GM21786 (cell line): ENCODE data around the gene CDH20.

ENCODE experiments used
- ATAC-seq: cut with Tn5 transposase; IDR thresholded peaks from one replicate; pipeline ENCODE4 v1.9.1; 2021; ENCODE audit not compliant: unreplicated experiment

Gene CDH20

DNA sequence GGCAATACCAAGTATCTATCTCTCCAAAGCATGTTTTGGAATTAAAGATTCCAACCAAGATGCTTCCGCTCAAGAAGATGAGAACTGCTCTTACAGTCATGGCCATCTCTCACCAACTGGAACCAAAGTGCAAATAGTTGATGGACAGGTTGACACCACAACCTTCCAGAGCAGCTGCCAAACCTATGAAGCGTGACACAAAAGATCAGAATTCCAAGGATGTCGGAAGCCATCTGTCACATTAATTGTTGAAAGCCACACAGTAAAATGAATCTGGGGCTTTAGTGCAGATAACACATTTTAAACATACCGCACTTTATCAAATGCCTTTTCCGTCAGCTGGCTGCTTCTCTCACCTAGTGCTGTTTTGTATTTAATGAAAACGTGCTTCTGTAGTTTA is 195.7 kb downstream of the CDH20 start:
- no peak for ATAC-seq

- ATAC-seq: no peak
Measured at GRCh38 chr18:61530681-61531080, 197.5 kb downstream of the CDH20 start.

DNA sequence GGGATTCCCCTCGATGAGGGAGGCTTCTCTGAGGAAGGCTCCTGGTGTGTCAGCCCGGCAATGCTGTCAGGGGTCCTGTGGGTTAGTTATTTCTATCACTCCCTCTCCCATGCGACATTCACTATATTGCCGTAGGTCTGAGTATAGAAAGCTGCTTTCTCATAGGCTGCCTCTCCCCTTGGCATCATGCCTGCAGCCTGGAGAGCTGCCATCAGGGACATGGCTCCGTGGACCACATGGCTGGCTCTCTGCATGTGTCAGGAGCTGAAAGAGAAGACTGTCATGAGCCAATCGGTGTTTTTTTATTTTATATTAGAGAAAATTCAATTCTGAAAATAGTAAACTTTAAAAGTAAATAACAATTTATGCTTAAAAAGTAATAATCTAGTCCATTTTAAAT is 198.0 kb downstream of the CDH20 start:
- no peak for ATAC-seq

GRCh38 chr18:61531891-61532290 is 198.7 kb downstream of the CDH20 start:
- ATAC-seq: no peak

DNA sequence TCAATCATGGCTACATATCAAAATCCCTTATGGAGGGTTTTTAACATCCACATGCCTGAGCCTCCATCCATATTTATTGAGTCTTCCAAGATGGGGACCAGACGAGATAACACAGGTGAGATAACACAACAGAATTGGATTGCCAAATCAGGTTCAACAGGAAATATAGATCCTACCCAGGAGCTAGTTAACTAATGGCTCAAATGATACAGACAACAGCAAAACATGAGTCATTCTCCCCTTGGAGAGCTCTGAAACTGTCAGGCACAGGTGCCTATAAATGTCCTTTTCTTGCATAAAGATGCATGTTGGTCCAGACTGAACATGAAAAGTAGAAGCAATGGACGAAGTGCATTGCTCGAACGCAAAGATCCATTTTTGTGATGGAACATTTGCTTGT is 202.2 kb downstream of the CDH20 start:
- ATAC-seq: no peak

DNA sequence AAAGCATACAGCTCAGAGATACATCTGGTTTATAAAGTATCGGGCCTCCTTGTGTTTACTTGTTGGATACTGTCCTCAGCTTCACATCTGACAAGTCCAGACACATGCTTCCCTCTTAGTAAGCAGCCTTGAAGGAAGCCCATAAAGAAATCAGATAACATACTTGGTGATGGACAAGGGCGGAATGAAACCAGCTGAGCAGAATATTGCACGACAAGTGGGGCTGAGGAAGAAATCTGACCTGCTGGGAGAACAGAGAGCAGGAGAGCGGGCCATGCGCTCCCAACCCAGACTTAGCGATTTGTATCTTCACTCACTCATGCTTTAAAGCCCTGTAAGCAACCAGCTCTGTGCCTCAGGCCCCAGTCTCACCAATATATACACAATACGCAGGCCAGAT is 208.4 kb downstream of the CDH20 start:
- no peak for ATAC-seq

DNA sequence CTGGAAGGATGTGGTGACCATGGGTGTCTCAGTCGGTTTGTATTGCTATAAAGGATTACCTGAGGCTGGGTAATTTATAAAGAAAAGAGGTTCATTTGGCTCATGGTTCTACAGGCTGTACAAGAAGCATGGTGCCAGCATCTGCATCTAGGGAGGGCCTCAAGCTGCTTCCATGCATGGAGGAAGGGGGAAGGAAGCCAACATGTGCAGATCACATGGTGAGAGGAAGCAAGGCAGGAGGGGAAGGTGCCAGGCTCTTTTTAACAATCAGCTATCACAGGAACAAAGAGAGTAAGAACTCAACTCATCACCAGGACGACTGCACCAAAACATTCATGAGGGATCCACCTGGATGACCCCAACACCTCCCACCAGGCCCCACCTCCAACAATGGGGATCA is 209.4 kb downstream of the CDH20 start:
- ATAC-seq: no peak

DNA sequence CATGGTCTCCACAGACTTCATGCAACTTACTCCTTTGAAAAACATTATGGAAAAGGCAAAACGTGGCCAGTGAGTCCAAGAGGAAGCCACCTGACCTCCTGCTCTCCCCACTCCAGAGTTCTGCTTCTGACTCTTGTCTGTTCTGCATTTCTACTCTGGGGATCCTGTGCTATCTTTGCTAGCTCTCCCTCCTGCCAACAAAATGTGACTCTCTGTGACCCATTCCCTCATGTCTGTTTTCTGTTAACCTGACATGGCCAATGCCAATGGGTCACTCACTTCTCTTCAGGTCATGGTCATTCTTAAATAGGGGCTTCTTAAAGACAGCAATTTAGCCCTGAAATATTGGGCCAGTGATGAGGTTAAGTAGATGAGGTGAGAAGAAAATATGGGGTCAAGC is 210.3 kb downstream of the CDH20 start:
- ATAC-seq: no peak

DNA sequence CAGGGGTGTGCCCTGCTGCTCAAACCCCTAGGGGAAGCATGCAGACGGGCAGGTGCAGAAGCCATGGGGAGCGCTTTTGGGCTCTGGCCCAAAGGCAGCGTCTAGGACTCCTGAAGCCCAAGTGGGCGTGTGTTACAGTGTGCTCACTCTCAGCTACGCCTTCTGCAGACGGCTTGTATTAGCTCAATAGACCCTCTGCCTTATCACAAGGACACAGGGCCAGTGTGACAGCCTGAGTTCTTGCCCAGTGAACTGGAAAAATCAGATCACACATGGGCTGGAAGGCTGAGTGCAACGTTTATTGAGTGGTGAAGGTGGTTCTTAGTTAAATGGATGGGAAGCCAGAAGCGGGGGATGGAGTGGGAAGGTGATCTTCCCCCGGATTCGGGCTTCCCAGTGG is 210.9 kb downstream of the CDH20 start:
- ATAC-seq: no peak

GRCh38 chr18:61545281-61546245 is 212.3 kb downstream of the CDH20 start:
- ATAC-seq: no peak

GRCh38 chr18:61546590-61546989 is 213.4 kb downstream of the CDH20 start:
- ATAC-seq: no peak

GRCh38 chr18:61549416-61549815 is 216.2 kb downstream of the CDH20 start:
- ATAC-seq: no peak

DNA sequence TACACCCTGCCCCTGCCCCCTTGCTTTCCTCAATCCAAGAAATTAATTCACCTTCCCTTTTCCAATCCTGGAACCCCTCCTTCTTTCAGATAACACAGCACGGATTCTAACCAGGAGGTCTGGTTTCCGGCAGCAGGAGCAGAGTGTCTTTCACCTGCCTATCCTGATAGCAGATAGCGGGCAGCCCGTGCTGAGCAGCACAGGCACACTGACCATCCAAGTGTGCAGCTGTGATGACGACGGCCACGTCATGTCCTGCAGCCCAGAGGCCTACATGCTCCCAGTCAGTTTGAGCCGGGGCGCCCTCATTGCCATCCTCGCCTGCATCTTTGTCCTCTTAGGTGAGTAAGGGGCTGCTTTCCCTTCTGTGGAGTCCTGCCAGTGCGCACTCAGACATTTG is 216.7 kb downstream of the CDH20 start:
- no peak for ATAC-seq

- ATAC-seq: peak; percentile 68
Measured at GRCh38 chr18:61551586-61551985, 218.4 kb downstream of the CDH20 start.

- ATAC-seq: no peak
Measured at GRCh38 chr18:61553045-61553659, 219.9 kb downstream of the CDH20 start.

- no peak for ATAC-seq
Measured at GRCh38 chr18:61554117-61554776, 221.0 kb downstream of the CDH20 start.

GRCh38 chr18:61554946-61555361 is 221.7 kb downstream of the CDH20 start:
- no peak for ATAC-seq

- no peak for ATAC-seq
Measured at GRCh38 chr18:61556316-61556715, 223.1 kb downstream of the CDH20 start.

DNA sequence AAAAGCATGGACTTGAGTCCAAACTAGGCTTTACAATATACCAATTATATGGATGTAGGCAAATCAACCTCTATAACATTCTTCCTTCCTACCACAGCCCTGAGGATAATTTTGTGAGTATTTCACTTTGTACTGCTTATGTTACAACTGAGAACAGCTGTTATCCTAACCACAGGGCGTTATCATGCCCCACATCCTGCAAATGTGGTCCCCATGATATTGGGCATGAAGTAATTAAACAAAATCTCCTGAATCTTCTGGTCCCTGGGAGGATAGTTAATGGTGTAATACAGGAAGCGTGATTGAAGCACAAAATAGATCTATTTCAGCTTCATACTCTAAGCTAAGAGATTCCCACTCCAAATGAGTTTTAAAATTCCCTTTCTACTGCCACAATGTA is 223.6 kb downstream of the CDH20 start:
- no peak for ATAC-seq

DNA sequence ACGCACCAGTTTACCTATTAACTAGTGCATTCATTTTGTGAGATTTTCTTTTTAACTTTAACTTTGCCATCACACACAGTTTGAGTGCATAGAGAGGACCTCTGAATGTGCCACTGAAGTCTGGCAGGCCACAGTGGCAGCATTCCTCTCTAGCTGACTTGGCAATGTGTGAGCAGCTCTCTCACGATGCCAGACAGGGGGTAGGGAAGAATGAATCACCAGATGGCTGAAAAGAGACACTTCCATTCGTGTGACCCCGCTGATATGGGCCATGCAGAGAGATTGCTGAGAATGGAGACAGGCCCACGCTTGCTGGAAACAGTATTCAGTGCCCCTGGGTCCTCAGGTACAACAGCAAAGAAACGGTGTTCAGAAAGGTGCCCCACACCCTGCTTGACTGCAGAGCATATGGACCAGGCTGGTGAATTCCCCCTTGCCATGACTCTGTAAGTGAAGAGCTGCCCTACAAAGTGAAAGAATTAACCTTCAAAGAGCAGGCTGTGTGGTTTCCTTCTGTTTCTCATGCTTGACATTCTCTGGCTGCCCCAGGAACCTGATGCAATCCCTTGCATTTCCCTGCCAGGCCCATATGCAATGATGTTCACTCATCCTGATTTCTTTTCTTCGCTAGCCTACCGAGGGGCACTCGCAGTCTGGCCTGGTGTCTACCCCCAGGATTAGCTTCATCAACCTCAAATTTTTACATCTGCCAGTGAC is 236.1 kb downstream of the CDH20 start:
- ATAC-seq: no peak

DNA sequence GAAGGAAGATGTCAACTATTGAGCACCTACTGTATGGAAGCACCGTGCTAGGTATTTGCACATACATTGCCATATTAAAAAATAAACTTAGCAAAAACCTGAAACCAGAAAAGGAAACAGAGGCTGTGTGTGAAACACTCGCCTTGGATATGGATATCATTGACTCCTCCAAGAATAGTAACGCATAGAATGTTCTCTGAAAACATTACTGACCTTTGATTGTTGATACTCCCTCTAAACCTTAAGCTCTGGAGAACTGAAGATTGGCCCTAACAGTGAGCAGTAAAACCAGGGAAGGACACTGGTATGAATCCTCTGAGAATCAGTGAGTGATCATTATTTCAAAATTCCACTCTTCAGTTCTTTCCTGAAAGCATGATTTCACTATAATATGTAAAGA is 236.8 kb downstream of the CDH20 start:
- ATAC-seq: no peak
